Fibroblast of pulmonary artery (primary cell): Measurements from ENCODE around the gene MKI67.

Experiments used
- DNase-seq: peaks from one replicate; pipeline ENCODE4 v3.0.0-alpha.2; 2010; ENCODE audit warnings: low read depth
- H3K4me3 ChIP-seq: replicated peaks from 2 replicates; pipeline ENCODE4 v1.5.1; 2011; ENCODE audit warnings: low read depth, mild to moderate bottlenecking, control low read depth, low read length, moderate library complexity
- CTCF ChIP-seq: IDR thresholded peaks from 2 replicates; pipeline ENCODE4 v1.5.1; 2011; ENCODE audit warnings: mild to moderate bottlenecking, control low read depth, low read length, inconsistent platforms; ENCODE audit errors: missing control alignments

Gene MKI67

DNA sequence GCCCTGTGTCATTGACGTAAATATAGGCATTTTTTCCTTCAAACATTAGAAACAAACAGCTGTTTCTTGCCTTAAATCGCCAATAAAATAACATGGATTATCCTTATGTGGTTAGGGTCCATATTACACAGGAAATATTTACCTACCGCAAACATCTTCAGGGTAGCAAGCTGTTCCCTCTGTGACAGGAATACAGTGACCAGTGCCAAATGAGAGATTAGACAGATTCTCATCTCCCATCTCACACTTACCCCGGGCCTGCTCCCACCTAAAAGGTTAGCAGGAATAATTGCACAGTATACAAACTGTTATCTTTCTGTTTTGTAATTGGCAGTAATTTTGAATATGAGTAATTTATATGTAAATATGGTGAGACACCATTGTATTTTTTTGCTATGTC lies 16.5 kb downstream of the MKI67 start:
- no peak for DNase-seq
- H3K4me3 ChIP-seq, result no peak overlapping the region
- no peak for TF ChIP-seq CTCF

DNA sequence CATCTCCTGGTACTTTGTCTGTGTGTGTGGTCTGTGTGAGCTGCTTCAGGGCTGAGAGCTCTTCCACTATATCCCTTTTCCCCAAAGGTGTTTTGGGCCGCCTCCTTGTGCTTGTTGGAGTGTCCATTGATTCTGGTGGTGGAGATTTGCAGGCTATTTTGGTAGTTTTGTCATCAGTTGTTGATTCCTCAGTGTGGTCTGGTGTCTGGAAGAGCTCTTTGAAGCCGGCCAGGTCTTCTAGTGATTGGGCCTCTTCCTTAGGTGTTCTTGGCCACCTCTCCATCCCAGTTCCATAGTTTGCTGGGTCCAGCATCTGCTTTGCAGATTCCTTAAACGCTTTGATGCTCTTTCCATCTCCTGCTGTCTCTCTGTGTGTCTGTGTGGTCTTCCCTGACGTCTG lies 20.8 kb downstream of the MKI67 start:
- H3K4me3 ChIP-seq, result no peak overlapping the region
- DNase-seq, result no peak
- TF ChIP-seq CTCF, result no peak

GRCh38 chr10:128103229-128103714 lies 23.0 kb downstream of the MKI67 start:
- DNase-seq, result no peak
- no peak for TF ChIP-seq CTCF
- H3K4me3 ChIP-seq, result no peak overlapping the region

GRCh38 chr10:128102480-128103228 lies 23.6 kb downstream of the MKI67 start:
- no peak for TF ChIP-seq CTCF
- no peak overlapping the region for H3K4me3 ChIP-seq
- DNase-seq, result no peak

GRCh38 chr10:128101901-128102300 lies 24.3 kb downstream of the MKI67 start:
- no peak for DNase-seq
- TF ChIP-seq CTCF, result no peak
- no peak overlapping the region for H3K4me3 ChIP-seq

GRCh38 chr10:128099901-128100300 lies 26.3 kb downstream of the MKI67 start:
- no peak overlapping the region for H3K4me3 ChIP-seq
- no peak for DNase-seq
- TF ChIP-seq CTCF, result no peak

DNA sequence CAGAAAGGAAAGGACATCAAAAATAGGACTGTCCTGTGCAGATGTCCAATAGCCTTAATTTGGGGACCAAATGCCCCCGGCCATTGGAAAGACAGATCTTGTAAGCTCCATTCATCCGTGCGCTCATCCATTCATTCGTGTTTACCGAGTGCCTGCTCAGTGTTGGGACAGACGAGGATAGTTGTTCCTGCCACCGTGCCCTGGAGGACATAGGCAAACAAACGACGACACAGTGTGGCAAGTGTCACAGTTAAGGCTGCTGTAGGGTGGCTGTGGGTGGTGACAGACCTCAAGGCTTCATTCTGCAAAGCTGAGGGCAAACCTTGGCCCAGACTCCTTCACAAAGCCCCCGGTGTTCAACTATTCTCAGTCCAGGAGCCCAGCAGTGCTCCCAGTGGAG lies 27.6 kb downstream of the MKI67 start:
- TF ChIP-seq CTCF, result no peak
- no peak overlapping the region for H3K4me3 ChIP-seq
- DNase-seq, result no peak
